Smooth muscle cell (in vitro differentiated cells): Measurements from ENCODE around the gene FBXL19. TPM values are rescaled to one million over a fixed set of nuclear protein-coding genes. Genes with fewer than 3 reads are reported as not detected.

ENCODE experiments used
- DNase-seq: peaks from one replicate; lab custom pipeline; 2025; ENCODE audit not compliant: unreplicated experiment; lab: John Stamatoyannopoulos, UW
- H2AFZ ChIP-seq: fragments of 200-600 bp; sonication (generic); 2 replicates; pipeline ENCODE4 v1.6.0; 2016; ENCODE audit warnings: antibody characterized with exemption, low read depth, mild to moderate bottlenecking
- H3F3A ChIP-seq: fragments of 200-600 bp; sonication (generic); 2 replicates; pipeline ENCODE4 v1.6.0; 2017; ENCODE audit warnings: antibody characterized with exemption, low read depth
- H3K27ac ChIP-seq: fragments of 200-600 bp; sonication (generic); 2 replicates; pipeline ENCODE4 v1.5.1; 2016; ENCODE audit warnings: low read depth, mild to moderate bottlenecking
- H3K27me3 ChIP-seq: fragments of 200-600 bp; sonication (generic); 2 replicates; pipeline ENCODE4 v1.6.1; 2016; ENCODE audit warnings: low read depth, mild to moderate bottlenecking
- H3K36me3 ChIP-seq: fragments of 200-600 bp; sonication (generic); 2 replicates; pipeline ENCODE4 v1.5.1; 2016; ENCODE audit warnings: low read depth
- H3K4me1 ChIP-seq: fragments of 200-600 bp; sonication (generic); 2 replicates; pipeline ENCODE4 v1.5.1; 2016; ENCODE audit warnings: low read depth
- H3K4me2 ChIP-seq: fragments of 200-600 bp; sonication (generic); 2 replicates; pipeline ENCODE4 v1.6.0; 2016; ENCODE audit warnings: mild to moderate bottlenecking
- H3K4me3 ChIP-seq: fragments of 200-600 bp; sonication (generic); 2 replicates; pipeline ENCODE4 v1.5.1; 2016; ENCODE audit warnings: mild to moderate bottlenecking
- H3K79me2 ChIP-seq: fragments of 200-600 bp; sonication (generic); 2 replicates; pipeline ENCODE4 v1.6.0; 2016; ENCODE audit warnings: low read depth, mild to moderate bottlenecking
- H3K9ac ChIP-seq: fragments of 200-600 bp; sonication (generic); 2 replicates; pipeline ENCODE4 v1.6.0; 2016; ENCODE audit warnings: low read depth
- H3K9me3 ChIP-seq: fragments of 200-600 bp; sonication (generic); replicated peaks from 2 replicates; pipeline ENCODE4 v1.5.1; 2016; ENCODE audit warnings: low read depth
- H4K20me1 ChIP-seq: fragments of 200-600 bp; sonication (generic); 2 replicates; pipeline ENCODE4 v1.6.0; 2016; ENCODE audit warnings: low read depth
- WGBS: methylation state at CpG from one replicate; pipeline ENCODE4 v1.1.7; 2016; ENCODE audit warnings: low lambda C conversion rate; 5-methylcytosine and 5-hydroxymethylcytosine counted together
- polyA plus RNA-seq: library from polyadenylated mRNA; unstranded; fragments of >200 nt; fragmentation: Nextera tagmentation; extraction: Ambion mirVana; gene quantifications from 2 replicates; pipeline ENCODE4 v1.2.1, GENCODE V29; 2016
- total RNA-seq: library from RNA; depleted of rRNA; stranded (reverse); fragments of >200 nt; gene quantifications from 2 replicates; pipeline ENCODE4 v1.2.3, GENCODE V29; 2014
- TF ChIP-seq, protein P1 (sequence below): fragments of 200-600 bp; sonication (generic); IDR thresholded peaks from 2 replicates; pipeline ENCODE4 v1.5.1; 2017; ENCODE audit warnings: borderline replicate concordance, mild to moderate bottlenecking, antibody characterized with exemption; ENCODE audit not compliant: insufficient read depth, poor library complexity, severe bottlenecking

FBXL19 gene
- total and polyA plus RNA-seq, 2 experiments from 2014 or later = 1.3 to 4.5 TPM

GRCh38 chr16:30980434-30980833 is 57.1 kb downstream of the FBXL19 start:
- Histone ChIP-seq H3K36me3 (no peaks in the 10 kb centered on the region), H3K9ac (no peak overlapping the region), H3K27ac (no peak overlapping the region), H2AFZ (no peak overlapping the region), H3K79me2 (no peaks in the 10 kb centered on the region), H3K4me3 (no peak overlapping the region), H3K9me3 (no peaks in the 10 kb centered on the region), H4K20me1 (peaks cover 3% of the 10 kb centered on the region), H3K27me3 (no peaks in the 10 kb centered on the region), H3F3A (no peaks in the 10 kb centered on the region), H3K4me2 (no peak overlapping the region), H3K4me1 (peaks cover 4% of the 10 kb centered on the region)
- no peak for DNase-seq
- 98% methylated on average over 23 of the region's 29 CpGs for WGBS
- TF ChIP-seq, protein P1, sequence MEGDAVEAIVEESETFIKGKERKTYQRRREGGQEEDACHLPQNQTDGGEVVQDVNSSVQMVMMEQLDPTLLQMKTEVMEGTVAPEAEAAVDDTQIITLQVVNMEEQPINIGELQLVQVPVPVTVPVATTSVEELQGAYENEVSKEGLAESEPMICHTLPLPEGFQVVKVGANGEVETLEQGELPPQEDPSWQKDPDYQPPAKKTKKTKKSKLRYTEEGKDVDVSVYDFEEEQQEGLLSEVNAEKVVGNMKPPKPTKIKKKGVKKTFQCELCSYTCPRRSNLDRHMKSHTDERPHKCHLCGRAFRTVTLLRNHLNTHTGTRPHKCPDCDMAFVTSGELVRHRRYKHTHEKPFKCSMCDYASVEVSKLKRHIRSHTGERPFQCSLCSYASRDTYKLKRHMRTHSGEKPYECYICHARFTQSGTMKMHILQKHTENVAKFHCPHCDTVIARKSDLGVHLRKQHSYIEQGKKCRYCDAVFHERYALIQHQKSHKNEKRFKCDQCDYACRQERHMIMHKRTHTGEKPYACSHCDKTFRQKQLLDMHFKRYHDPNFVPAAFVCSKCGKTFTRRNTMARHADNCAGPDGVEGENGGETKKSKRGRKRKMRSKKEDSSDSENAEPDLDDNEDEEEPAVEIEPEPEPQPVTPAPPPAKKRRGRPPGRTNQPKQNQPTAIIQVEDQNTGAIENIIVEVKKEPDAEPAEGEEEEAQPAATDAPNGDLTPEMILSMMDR = no peak

DNA sequence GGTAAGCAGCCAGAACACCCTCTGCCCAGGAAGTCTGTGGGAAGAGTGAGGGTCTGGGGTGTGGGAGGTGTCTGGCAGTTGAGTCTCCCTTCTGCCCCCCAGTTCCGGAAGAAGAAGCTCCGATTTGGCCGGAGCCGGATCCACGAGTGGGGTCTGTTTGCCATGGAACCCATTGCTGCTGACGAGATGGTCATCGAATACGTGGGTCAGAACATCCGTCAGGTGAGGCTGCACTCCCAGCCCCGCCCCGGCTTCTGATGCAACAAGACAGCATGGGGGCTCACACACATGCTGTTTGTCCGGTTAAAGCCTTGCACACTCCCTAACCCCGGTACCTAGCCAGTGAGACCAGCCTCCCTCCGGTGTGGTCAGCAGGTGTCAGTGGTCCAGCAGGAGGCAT is 57.6 kb downstream of the FBXL19 start:
- H4K20me1 ChIP-seq = peaks cover 3% of the 10 kb centered on the region
- no peak overlapping the region for H3K4me2 ChIP-seq
- no peak overlapping the region for H3K4me3 ChIP-seq
- no peaks in the 10 kb centered on the region for H3K27me3 ChIP-seq
- no peaks in the 10 kb centered on the region for H3K36me3 ChIP-seq
- DNase-seq = no peak
- peaks cover 5% of the 10 kb centered on the region for H3K4me1 ChIP-seq
- no peak overlapping the region for H3K9ac ChIP-seq
- H2AFZ ChIP-seq = no peak overlapping the region
- no peak overlapping the region for H3K27ac ChIP-seq
- TF ChIP-seq, protein P1 = no peak
- no peaks in the 10 kb centered on the region for H3K9me3 ChIP-seq
- 98% methylated on average over 14 of the region's 14 CpGs for WGBS
- no peaks in the 10 kb centered on the region for H3K79me2 ChIP-seq
- H3F3A ChIP-seq = no peaks in the 10 kb centered on the region

- Histone ChIP-seq H3K36me3 (no peaks in the 10 kb centered on the region), H3K27me3 (no peaks in the 10 kb centered on the region), H4K20me1 (peaks cover 3% of the 10 kb centered on the region), H3K9ac (no peak overlapping the region), H3K27ac (no peak overlapping the region), H3K4me3 (no peak overlapping the region), H3F3A (no peaks in the 10 kb centered on the region), H3K4me1 (peaks cover 5% of the 10 kb centered on the region), H2AFZ (no peak overlapping the region), H3K9me3 (no peaks in the 10 kb centered on the region), H3K79me2 (no peaks in the 10 kb centered on the region), H3K4me2 (no peak overlapping the region)
- 95% methylated on average over 16 of the region's 17 CpGs for WGBS
- TF ChIP-seq, protein P1 = no peak
- DNase-seq = no peak
Measured at GRCh38 chr16:30982548-30983288, 59.3 kb downstream of the FBXL19 start.

DNA sequence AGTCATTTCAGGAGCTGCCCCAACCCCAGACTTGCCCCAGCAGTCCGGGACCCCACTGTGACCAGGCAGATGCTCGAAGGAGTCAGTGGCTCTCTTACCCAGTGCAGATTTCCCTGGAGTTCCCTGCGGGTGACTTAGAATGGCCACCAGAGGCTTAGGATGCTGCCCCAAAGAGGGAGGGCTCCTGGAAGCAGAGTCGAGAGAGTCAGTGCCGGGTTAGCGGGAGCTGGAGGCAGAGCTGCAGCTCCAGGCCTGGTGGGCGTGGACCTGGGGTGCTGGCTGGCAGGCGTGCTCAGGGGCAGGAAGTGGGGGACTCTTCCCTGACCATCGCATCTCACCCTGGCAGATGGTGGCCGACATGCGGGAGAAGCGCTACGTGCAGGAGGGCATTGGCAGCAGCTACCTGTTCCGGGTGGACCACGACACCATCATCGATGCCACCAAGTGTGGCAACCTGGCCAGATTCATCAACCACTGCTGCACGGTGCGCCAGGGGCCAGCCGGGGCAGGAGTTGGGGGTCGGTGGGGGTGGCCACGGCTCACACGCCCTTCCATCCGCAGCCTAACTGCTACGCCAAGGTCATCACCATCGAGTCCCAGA is 60.0 kb downstream of the FBXL19 start:
- Histone ChIP-seq H3K4me2 (no peak overlapping the region), H2AFZ (no peak overlapping the region), H3K27ac (no peak overlapping the region), H3K36me3 (no peaks in the 10 kb centered on the region), H3K79me2 (no peaks in the 10 kb centered on the region), H3K4me1 (peaks cover 5% of the 10 kb centered on the region), H3K9me3 (no peaks in the 10 kb centered on the region), H3K27me3 (no peaks in the 10 kb centered on the region), H3F3A (no peaks in the 10 kb centered on the region), H3K9ac (no peak overlapping the region), H4K20me1 (peaks cover 3% of the 10 kb centered on the region), H3K4me3 (no peak overlapping the region)
- 91% methylated on average over 18 of the region's 25 CpGs for WGBS
- TF ChIP-seq, protein P1 = no peak
- DNase-seq = no peak
